Measurements from ENCODE around the gene RNF2.

Gene RNF2

GRCh38 chr1:185096531-185096930, 51.2 kb downstream of the RNF2 start:
- no peak for DNase-seq (ENCODE audit: low read depth in 3 of 3)

DNA sequence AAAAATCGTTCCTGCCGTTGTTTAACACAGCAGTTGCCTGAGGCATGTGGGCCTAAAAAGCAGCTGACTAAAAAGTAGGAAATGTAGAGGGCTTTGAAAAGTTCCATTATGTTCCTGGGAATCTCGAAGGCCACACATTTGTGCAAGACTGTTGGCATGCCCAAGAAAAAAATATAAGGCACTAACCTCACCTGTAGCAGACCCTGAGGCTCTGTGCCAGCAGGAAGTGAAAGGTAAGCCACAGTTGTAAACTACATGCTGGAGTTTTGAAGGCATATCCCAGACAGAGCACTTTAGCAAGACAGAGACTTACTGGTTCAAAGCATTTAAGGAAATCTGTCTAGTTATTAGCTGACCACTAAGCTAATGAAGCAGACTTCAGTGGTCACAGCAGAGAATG, 58.7 kb downstream of the RNF2 start:
- DNase-seq (ENCODE audit: low read depth in 3 of 3), result no peak

DNA sequence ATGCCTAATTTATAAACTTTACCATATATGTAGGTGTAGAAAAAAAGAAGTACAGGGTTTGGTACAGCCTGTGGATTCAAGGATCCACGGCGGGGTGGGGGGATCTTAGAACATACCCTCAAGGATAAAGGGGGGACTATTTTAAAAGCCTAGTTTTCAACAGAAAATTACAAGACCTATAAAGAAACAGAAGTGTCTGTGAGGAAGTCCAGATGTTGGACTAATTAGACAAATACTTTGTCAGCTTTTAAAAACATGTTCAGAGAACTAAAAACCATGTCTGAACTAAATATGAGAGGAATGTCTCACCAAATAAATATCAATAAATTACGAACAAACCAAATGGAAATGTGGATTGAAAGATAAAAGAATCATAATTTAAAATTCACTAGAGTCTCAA, 59.8 kb downstream of the RNF2 start:
- DNase-seq (ENCODE audit: low read depth in 3 of 3), result no peak

GRCh38 chr1:185108321-185108720, 63.0 kb downstream of the RNF2 start:
- no peak for DNase-seq (ENCODE audit: low read depth in 3 of 3)

DNA sequence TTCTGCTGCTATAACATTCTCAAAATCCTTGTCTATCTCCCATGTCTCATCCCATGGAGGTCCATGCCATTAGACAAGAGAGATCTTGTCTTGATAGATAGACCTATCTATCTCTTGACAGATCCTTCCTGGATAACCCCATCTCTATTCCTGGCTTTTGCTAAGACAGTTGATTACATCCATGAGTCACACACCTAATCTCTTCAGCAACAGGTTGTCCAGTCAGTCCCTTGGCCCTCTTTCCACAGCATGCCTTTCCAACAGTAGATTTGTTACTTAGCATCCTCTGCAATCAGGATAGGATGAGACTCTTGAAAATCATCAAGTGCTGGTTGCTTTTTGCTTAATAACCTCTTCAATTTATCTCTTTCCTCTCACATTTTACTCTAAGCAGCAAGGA, 64.8 kb downstream of the RNF2 start:
- no peak for DNase-seq (ENCODE audit: low read depth in 3 of 3)

DNA sequence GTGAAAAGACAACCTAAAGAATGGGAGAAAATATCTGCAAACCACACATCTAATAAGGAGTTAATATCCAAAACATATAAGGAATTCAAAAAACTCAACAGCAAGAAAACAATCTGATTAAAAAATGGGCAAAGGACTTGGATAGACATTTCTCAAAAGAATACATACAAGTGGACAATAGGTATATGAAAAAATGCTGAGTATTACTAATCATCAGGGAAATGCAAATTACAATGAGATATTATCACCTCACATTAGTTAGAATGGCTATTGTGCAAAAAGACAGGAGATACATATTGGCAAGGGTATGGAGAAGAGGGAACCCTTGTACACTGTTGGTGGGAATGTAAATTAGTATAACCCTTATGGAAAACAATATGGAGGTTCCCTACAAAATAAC, 66.5 kb downstream of the RNF2 start:
- DNase-seq (ENCODE audit: low read depth in 3 of 3), result no peak

GRCh38 chr1:185112356-185112755, 67.0 kb downstream of the RNF2 start:
- no peak for DNase-seq (ENCODE audit: low read depth in 3 of 3)

DNA sequence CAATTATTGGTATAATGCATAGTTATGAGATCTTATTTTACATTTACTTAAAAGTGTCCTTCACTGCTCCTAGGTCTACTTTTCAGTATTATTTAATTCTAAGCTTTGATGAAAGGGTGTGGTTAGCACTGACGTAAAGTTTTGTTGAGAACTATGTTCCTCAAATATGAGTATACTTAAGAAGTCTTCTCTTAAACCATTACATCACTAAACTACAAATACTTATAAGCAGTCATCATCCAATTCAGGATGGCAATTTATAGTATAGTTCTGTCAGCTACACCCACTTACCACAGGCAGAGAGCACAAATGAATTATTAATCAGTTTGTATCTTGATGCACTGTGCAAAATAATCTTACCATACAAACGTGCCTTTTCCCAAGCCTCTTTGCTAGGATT, 84.3 kb downstream of the RNF2 start:
- no peak for DNase-seq (ENCODE audit: low read depth in 3 of 3)

GRCh38 chr1:185132534-185132933, 87.2 kb downstream of the RNF2 start:
- DNase-seq (ENCODE audit: low read depth in 3 of 3), result no peak

DNA sequence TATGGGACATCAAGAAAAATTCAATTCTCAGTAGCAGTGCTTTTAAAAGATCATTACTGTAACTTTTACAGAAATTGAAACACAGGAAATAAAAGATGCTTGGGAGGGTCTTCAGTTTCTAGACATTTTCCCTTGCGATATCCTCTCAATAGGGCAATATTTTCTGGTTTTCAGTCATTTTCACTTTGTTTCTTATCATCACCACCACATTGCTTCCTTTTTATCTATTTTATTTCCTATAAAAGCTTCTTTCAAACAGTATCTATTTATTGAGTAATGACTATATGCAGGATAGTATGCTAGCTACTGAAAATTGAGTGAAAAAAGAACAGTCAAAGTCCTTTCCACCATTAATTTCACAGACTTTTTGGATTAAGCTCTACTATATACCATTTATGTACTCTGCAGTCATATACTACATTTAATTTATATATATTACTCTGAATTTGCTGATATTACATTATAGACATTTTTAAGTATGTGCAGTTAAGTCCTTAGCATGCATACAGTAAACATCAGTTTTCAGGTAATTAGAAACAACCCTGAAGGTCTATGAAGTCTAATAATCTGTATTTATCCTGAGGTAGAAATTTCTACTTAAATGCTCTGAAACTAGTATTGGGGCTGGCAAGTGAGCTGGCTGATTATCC, 92.7 kb downstream of the RNF2 start:
- DNase-seq (ENCODE audit: low read depth in 3 of 3), result no peak

GRCh38 chr1:185139246-185139645, 93.9 kb downstream of the RNF2 start:
- DNase-seq (ENCODE audit: low read depth in 3 of 3), result no peak

DNA sequence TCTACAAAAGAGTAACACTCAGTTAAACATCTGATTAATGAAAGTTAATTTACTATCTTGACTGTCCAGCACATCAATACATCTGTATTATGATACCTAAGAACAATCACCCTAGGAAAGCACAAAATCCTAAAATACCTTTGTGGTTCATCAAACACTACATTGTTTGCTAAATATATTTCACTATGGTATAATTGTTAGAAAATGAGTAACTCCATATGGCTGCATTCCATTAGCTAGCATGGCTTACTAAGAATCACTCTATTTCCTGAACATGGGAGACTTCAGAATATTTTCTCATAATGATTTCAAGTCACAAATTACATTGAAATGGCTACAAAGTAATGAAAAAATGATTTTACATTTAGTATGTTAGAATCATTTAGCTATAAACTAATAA, 98.9 kb downstream of the RNF2 start:
- no peak for DNase-seq (ENCODE audit: low read depth in 3 of 3)

- no peak for DNase-seq (ENCODE audit: low read depth in 3 of 3)
Measured at GRCh38 chr1:185151215-185151614, 105.9 kb downstream of the RNF2 start.
